ENCODE results near the gene IGIP. TPM values are rescaled to one million over a fixed set of nuclear protein-coding genes. Genes with fewer than 3 reads are reported as not detected.

Gene IGIP
- polyA plus RNA-seq, 3 donors = 0.08 to 0.75 TPM; not detected in 1

DNA sequence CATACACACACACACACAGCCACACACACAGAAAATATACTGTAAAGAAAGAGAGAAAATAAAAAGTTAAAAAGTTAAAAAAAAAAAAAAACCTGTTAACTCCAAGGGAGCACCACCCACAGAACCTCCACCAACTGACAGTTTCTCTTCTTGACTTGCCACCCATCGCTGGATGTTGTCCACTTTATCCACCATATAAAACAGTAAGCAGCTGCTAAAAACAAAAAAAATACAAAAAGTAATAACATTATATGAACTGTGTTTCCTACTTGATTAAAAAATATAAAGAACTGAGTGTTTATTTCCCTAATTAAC, 10.6 kb upstream of the IGIP start:
- Histone ChIP-seq H3K9me3 (replicated peaks in 1 of 2; ENCODE audit: control insufficient read depth in 1 of 2, insufficient read depth in 1 of 2, low read length in 2 of 2) (no peaks in the 10 kb centered on the region), H3K27ac (ENCODE audit: low read depth in 1 of 2, low read length in 2 of 2) (peak overlapping the region; percentile 63 to 76), H3K4me1 (ENCODE audit: control insufficient read depth in 1 of 2, insufficient read depth in 2 of 2, low read length in 2 of 2) (peaks cover 30 to 43% of the 10 kb centered on the region in 2 donors), H3K9ac (ENCODE audit: insufficient read depth, low read length, poor library complexity, severe bottlenecking) (peak overlapping the region; percentile 77), H3K79me2 (ENCODE audit: insufficient read depth, low read length) (peaks cover 35% of the 10 kb centered on the region), H3K4me2 (replicated peaks; ENCODE audit: extremely low read depth, low read length, poor library complexity, severe bottlenecking) (peak overlapping the region; percentile 89), H4K20me1 (ENCODE audit: insufficient read depth, low read length) (peaks cover 68% of the 10 kb centered on the region), H2AFZ (ENCODE audit: insufficient read depth, low read depth, low read length, poor library complexity, severe bottlenecking) (peak overlapping the region; percentile 83), H3K36me3 (replicated peaks in 1 of 2; ENCODE audit: control insufficient read depth in 1 of 2, insufficient read depth in 2 of 2, low read length in 2 of 2) (no peaks in the 10 kb centered on the region), H3K27me3 (ENCODE audit: control insufficient read depth in 2 of 2, insufficient read depth in 2 of 2, low read length in 2 of 2) (peaks cover 22 to 33% of the 10 kb centered on the region in 2 donors), H3K4me3 (replicated peaks in 1 of 3; ENCODE audit: low read depth in 2 of 3, low read length in 3 of 3) (peak overlapping the region; percentile 57 to 91 (median 75))
- Mint-ChIP-seq H3K9me3 (peaks cover 0 to 5% (median 0%) of the 10 kb centered on the region in 7 donors), H3K36me3 (peaks cover 0 to 8% of the 10 kb centered on the region in 2 donors), H3K4me1 (peaks cover 52% of the 10 kb centered on the region), H3K27ac (peak overlapping the region; percentile 79 to 93 (median 91)), H3K27me3 (ENCODE audit: low read depth in 3 of 3) (peaks cover 30 to 33% (median 30%) of the 10 kb centered on the region in 3 donors), H3K4me3 (peak overlapping the region; percentile 87 to 97)
- WGBS (ENCODE audit: insufficient coverage) = no CpG with 5 or more reads among the region's 1 CpG
- intact Hi-C loops (cut with micrococcal nuclease) = loop anchor here in 1 of 2 donors (10.0 kb wide), 1 partner anchor 590 kb away; the partner anchor contains the start of gene ZMAT2
- TF ChIP-seq, protein P1, sequence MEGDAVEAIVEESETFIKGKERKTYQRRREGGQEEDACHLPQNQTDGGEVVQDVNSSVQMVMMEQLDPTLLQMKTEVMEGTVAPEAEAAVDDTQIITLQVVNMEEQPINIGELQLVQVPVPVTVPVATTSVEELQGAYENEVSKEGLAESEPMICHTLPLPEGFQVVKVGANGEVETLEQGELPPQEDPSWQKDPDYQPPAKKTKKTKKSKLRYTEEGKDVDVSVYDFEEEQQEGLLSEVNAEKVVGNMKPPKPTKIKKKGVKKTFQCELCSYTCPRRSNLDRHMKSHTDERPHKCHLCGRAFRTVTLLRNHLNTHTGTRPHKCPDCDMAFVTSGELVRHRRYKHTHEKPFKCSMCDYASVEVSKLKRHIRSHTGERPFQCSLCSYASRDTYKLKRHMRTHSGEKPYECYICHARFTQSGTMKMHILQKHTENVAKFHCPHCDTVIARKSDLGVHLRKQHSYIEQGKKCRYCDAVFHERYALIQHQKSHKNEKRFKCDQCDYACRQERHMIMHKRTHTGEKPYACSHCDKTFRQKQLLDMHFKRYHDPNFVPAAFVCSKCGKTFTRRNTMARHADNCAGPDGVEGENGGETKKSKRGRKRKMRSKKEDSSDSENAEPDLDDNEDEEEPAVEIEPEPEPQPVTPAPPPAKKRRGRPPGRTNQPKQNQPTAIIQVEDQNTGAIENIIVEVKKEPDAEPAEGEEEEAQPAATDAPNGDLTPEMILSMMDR (IDR thresholded peaks at IDR 0.05) = no peak
- DNase-seq = no peak

DNA sequence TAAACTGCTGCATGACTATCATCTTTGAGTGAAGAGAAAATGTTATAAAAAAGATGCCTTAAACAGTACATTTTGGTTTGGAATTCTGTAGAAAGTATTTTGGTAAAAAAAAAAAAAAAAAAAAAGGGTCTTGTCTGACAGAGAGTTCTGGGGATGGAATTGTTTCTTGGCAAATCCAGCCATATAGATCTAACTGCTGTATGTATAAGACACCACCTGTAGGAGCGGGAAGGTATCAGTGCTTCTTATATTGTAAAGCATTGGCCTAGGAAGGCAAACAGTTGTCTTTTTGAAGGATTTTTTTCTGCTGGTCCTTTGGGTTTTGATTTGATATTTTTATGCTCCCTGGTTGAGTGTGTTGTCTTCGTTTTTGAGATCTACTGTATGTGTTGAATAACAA, 9.0 kb upstream of the IGIP start:
- DNase-seq = no peak
- Histone ChIP-seq H3K79me2 (ENCODE audit: insufficient read depth, low read length) (peaks cover 33% of the 10 kb centered on the region), H3K27ac (ENCODE audit: low read depth in 1 of 2, low read length in 2 of 2) (no peak overlapping the region), H3K9me3 (replicated peaks in 1 of 2; ENCODE audit: control insufficient read depth in 1 of 2, insufficient read depth in 1 of 2, low read length in 2 of 2) (no peaks in the 10 kb centered on the region), H3K27me3 (ENCODE audit: control insufficient read depth in 2 of 2, insufficient read depth in 2 of 2, low read length in 2 of 2) (peaks cover 9 to 17% of the 10 kb centered on the region in 2 donors), H2AFZ (ENCODE audit: insufficient read depth, low read depth, low read length, poor library complexity, severe bottlenecking) (no peak overlapping the region), H3K4me2 (replicated peaks; ENCODE audit: extremely low read depth, low read length, poor library complexity, severe bottlenecking) (no peak overlapping the region), H4K20me1 (ENCODE audit: insufficient read depth, low read length) (peaks cover 59% of the 10 kb centered on the region), H3K4me3 (replicated peaks in 1 of 3; ENCODE audit: low read depth in 2 of 3, low read length in 3 of 3) (no peak overlapping the region), H3K4me1 (ENCODE audit: control insufficient read depth in 1 of 2, insufficient read depth in 2 of 2, low read length in 2 of 2) (peaks cover 26 to 39% of the 10 kb centered on the region in 2 donors), H3K9ac (ENCODE audit: insufficient read depth, low read length, poor library complexity, severe bottlenecking) (no peak overlapping the region), H3K36me3 (replicated peaks in 1 of 2; ENCODE audit: control insufficient read depth in 1 of 2, insufficient read depth in 2 of 2, low read length in 2 of 2) (no peaks in the 10 kb centered on the region)
- intact Hi-C loops (cut with micrococcal nuclease) = loop anchor here in 1 of 2 donors (10.0 kb wide), 1 partner anchor 588 kb away; the partner anchor contains the start of gene ZMAT2
- H3K9me3 Mint-ChIP-seq = peaks cover 0 to 4% (median 0%) of the 10 kb centered on the region in 7 donors
- TF ChIP-seq, protein P1 (IDR thresholded peaks at IDR 0.05) = no peak
- H3K4me1 Mint-ChIP-seq = peaks cover 45% of the 10 kb centered on the region
- H3K36me3 Mint-ChIP-seq = peaks cover 2 to 8% of the 10 kb centered on the region in 2 donors
- peaks cover 16 to 20% (median 19%) of the 10 kb centered on the region in 3 donors for H3K27me3 Mint-ChIP-seq (ENCODE audit: low read depth in 3 of 3)
- no peak overlapping the region for H3K4me3 Mint-ChIP-seq
- no peak overlapping the region for H3K27ac Mint-ChIP-seq
- WGBS (ENCODE audit: insufficient coverage) = no CpG with 5 or more reads among the region's 2 CpGs
